ENCODE measurements around the gene CNGB1.

GRCh38 chr16:57898961-57899360 is 72.0 kb downstream of the CNGB1 start:
- no peak for TF ChIP-seq SP1 (IDR thresholded peaks at IDR 0.05; ENCODE audit: low read depth)
- no peak for TF ChIP-seq CTCF (IDR thresholded peaks at IDR 0.05 in 2 of 3, conservative IDR thresholded peaks at IDR 0.05 in 1 of 3; ENCODE audit: borderline replicate concordance in 1 of 3, insufficient read depth in 1 of 3, low read depth in 2 of 3, low read length in 2 of 3)
- TF ChIP-seq RAD21 (IDR thresholded peaks at IDR 0.05; ENCODE audit: low read depth), result no peak
- no peak for TF ChIP-seq JUND (IDR thresholded peaks at IDR 0.05)
- no peak for TF ChIP-seq POLR2A (IDR thresholded peaks at IDR 0.05; ENCODE audit: borderline replicate concordance, extremely low read depth, insufficient read depth, insufficient read length)
- no peak for TF ChIP-seq SIN3A (IDR thresholded peaks at IDR 0.05; ENCODE audit: low read depth)
- no peak for TF ChIP-seq EGR1 (IDR thresholded peaks at IDR 0.05; ENCODE audit: low read depth)
- no peak for TF ChIP-seq ZBTB33 (IDR thresholded peaks at IDR 0.05; ENCODE audit: extremely low read depth, insufficient replicate concordance, low read length)

All from HCT116 (cell line).